DND-41 (cell line): ENCODE measurements around the gene MVP.
A peak's percentile ranks its signal among the peaks of the same experiment; 100 is the strongest.

Source experiments
- ATAC-seq: fragments of 200-7000 bp; cut with Tn5 transposase; 3 replicates; pipeline ENCODE4 v1.9.1; 2021; ENCODE audit warnings: low read depth; ENCODE audit not compliant: insufficient read depth
- DNase-seq: peaks from one replicate; pipeline ENCODE4 v3.0.0-alpha.2; 2020
- H2AFZ ChIP-seq: 2 replicates; pipeline ENCODE4 v1.6.0; 2012; ENCODE audit warnings: low read depth, low read length
- H3K27ac ChIP-seq: 2 replicates; pipeline ENCODE4 v1.5.1; 2012; ENCODE audit warnings: low read length, inconsistent platforms
- H3K27me3 ChIP-seq: fragments of 200-600 bp; sonication (generic); 2 replicates; pipeline ENCODE4 v1.6.0; 2012; ENCODE audit warnings: low read length, mild to moderate bottlenecking, inconsistent platforms; ENCODE audit not compliant: insufficient read depth, poor library complexity
- H3K36me3 ChIP-seq: 2 replicates; pipeline ENCODE4 v1.5.1; 2012; ENCODE audit warnings: low read length, inconsistent platforms; ENCODE audit not compliant: insufficient read depth
- H3K4me1 ChIP-seq: 2 replicates; pipeline ENCODE4 v1.5.1; 2012; ENCODE audit warnings: mild to moderate bottlenecking, low read length; ENCODE audit not compliant: insufficient read depth
- H3K4me2 ChIP-seq: 2 replicates; pipeline ENCODE4 v1.6.0; 2012; ENCODE audit warnings: mild to moderate bottlenecking, moderate library complexity, low read length, inconsistent platforms; ENCODE audit not compliant: insufficient read depth
- H3K4me3 ChIP-seq, 2 experiments: fragments of 200-600 bp in 1 of 2; shearing (Covaris generic) in 1 of 2; 2 replicates each; pipeline ENCODE4 v1.5.1; 2012 to 2016; ENCODE audit warnings: inconsistent platforms in 2 of 2, low read length in 2 of 2, mild to moderate bottlenecking in 2 of 2, low read depth in 1 of 2, moderate library complexity in 1 of 2
- H3K79me2 ChIP-seq: 2 replicates; pipeline ENCODE4 v1.6.0; 2012; ENCODE audit warnings: low read length, inconsistent platforms; ENCODE audit not compliant: insufficient read depth
- H3K9ac ChIP-seq: 2 replicates; pipeline ENCODE4 v1.6.0; 2012; ENCODE audit warnings: low read depth, mild to moderate bottlenecking, inconsistent platforms, low read length, moderate library complexity
- H3K9me3 ChIP-seq: 2 replicates; pipeline ENCODE4 v1.5.1; 2012; ENCODE audit warnings: low read length, moderate library complexity, mild to moderate bottlenecking, inconsistent platforms; ENCODE audit not compliant: insufficient read depth, severe bottlenecking
- H4K20me1 ChIP-seq: 2 replicates; pipeline ENCODE4 v1.6.0; 2012; ENCODE audit warnings: low read length; ENCODE audit not compliant: insufficient read depth
- EZH2 ChIP-seq: IDR thresholded peaks from 3 replicates; pipeline ENCODE4 v1.6.1; 2012; ENCODE audit warnings: borderline replicate concordance, low read depth, mild to moderate bottlenecking, moderate library complexity, low read length, inconsistent platforms; ENCODE audit not compliant: severe bottlenecking
- TF ChIP-seq, protein P1 (sequence below): IDR thresholded peaks from 2 replicates; pipeline ENCODE4 v1.5.1; 2012; ENCODE audit warnings: borderline replicate concordance, low read length, moderate library complexity, mild to moderate bottlenecking; ENCODE audit not compliant: poor library complexity, severe bottlenecking; ENCODE audit errors: extremely low read depth

MVP gene

DNA sequence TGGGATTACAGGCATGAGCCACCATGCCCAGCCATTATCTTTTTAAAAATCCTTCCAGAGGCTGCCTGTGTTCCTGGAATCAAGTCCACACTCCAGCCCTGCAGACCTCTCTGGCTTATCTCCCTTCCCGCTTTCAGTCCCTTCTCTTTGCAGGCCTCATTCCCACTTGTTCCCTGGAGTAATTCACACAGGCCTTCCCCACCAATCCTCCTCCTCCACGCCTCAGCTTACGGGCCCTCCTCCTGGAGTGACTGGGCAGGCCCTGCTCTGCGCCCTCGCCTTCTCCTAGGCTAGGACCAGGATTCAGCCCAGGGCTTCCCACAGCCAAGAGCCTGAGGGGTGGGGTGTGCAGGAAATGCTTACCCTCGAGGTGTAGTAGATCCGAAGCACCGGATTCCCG lies 40.0 kb downstream of the MVP start:
- peaks cover 28% of the 10 kb centered on the region for H3K36me3 ChIP-seq
- 0 out of 2 replicates have a peak overlapping the region, but pooled peaks have one; percentile 2 for H3K4me2 ChIP-seq
- H4K20me1 ChIP-seq: no peaks in the 10 kb centered on the region
- ATAC-seq (no peak), DNase-seq (no peak)
- TF ChIP-seq, protein P1, sequence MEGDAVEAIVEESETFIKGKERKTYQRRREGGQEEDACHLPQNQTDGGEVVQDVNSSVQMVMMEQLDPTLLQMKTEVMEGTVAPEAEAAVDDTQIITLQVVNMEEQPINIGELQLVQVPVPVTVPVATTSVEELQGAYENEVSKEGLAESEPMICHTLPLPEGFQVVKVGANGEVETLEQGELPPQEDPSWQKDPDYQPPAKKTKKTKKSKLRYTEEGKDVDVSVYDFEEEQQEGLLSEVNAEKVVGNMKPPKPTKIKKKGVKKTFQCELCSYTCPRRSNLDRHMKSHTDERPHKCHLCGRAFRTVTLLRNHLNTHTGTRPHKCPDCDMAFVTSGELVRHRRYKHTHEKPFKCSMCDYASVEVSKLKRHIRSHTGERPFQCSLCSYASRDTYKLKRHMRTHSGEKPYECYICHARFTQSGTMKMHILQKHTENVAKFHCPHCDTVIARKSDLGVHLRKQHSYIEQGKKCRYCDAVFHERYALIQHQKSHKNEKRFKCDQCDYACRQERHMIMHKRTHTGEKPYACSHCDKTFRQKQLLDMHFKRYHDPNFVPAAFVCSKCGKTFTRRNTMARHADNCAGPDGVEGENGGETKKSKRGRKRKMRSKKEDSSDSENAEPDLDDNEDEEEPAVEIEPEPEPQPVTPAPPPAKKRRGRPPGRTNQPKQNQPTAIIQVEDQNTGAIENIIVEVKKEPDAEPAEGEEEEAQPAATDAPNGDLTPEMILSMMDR: no peak
- TF ChIP-seq EZH2: no peak
- no peaks in the 10 kb centered on the region for H3K9me3 ChIP-seq
- H3K4me1 ChIP-seq: peaks cover 29% of the 10 kb centered on the region
- no peak overlapping the region for H3K4me3 ChIP-seq
- no peak overlapping the region for H3K9ac ChIP-seq
- H3K79me2 ChIP-seq: peaks cover 24% of the 10 kb centered on the region
- H2AFZ ChIP-seq: no peak overlapping the region
- no peak overlapping the region for H3K27ac ChIP-seq
- H3K27me3 ChIP-seq: no peaks in the 10 kb centered on the region

DNA sequence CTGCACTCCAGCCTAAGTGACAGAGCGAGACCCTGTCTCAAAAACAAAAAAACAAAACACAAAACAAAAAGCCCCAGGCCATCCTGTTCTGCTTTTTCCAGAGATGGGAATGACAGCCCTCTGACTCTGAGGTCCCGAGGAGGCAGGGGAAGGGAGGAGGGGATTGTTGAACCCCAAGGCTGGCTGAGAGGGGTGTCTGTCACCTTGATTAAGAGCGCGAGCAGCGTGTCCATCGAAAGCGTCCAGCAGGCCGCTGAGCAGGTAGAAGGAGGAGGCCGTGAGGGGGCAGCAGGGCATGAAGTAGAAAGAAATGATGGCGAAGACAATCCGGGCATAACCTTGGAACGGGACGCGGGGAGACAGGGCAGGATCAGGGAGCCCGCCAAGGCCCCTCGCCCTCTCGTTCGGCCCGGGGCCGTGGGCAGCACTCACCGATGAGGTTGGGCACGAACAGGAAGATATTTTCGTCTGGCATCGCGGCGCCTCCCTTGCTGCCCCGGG lies 42.2 kb downstream of the MVP start:
- no peaks in the 10 kb centered on the region for H3K27me3 ChIP-seq
- H3K4me3 ChIP-seq: peak overlapping the region; percentile 78 to 84
- H3K79me2 ChIP-seq: peaks cover 24% of the 10 kb centered on the region
- no peaks in the 10 kb centered on the region for H4K20me1 ChIP-seq
- ATAC-seq: no peak; the same call in 2 of the 3 replicates
- H3K36me3 ChIP-seq: peaks cover 28% of the 10 kb centered on the region
- H2AFZ ChIP-seq: peak overlapping the region; percentile 65
- H3K4me2 ChIP-seq: peak overlapping the region; percentile 94
- peaks cover 30% of the 10 kb centered on the region for H3K4me1 ChIP-seq
- no peaks in the 10 kb centered on the region for H3K9me3 ChIP-seq
- H3K27ac ChIP-seq: peak overlapping the region; percentile 89
- H3K9ac ChIP-seq: peak overlapping the region; percentile 79
- no peak for DNase-seq
- TF ChIP-seq, protein P1: peak; percentile 23
- TF ChIP-seq EZH2: no peak

DNA sequence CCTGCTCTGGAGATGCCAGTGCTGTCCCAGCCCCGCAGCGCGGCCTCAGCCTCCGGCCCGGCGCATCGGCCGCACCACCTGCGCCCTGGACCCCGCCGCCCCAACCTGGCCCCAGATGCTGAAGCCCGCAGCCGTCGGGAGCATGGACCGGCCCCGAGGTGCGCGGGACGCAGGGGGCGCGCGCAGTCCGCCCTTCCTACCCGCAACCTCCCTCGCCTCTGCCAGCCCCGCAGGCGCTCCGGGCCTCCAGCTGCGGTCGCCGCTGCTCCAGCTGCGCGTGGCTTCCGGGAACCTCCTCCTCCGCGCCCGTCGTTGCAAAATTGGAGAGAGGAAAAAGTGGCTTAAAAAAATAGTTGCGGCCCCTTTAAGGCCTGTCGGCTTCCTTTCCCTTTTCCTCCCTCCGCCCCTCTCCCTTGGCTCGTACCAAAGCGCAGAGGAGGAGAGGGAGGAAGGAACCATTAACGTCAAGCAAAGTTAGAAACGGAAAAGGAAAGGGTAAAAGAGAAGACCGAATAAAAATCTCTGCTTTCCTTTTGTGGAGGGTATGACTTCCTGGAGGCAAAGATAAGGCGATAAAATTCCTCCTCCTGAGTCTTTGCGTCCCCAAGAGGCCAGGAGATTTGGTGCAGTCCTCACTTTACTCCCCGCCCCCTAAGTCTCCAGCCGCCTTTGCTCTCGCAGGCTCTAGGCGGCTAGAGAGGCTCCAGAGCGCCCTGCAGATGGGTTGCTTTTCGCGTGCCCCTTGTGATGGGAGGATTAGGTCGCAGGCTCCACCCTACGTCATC lies 42.8 kb downstream of the MVP start, which contains the start of gene CDIPT:
Gene CDIPT (minus strand): TSS at position 343 of the 785 bp plus-strand sequence. CDS start 369 bp downstream, outside the sequence.
- Histone ChIP-seq H3K4me1 (peaks cover 35% of the 10 kb centered on the region), H3K9me3 (no peaks in the 10 kb centered on the region), H3K27me3 (no peaks in the 10 kb centered on the region), H3K4me2 (peak within 1 kb of the TSS; percentile 94), H3K79me2 (peaks cover 24% of the 10 kb centered on the region), H3K9ac (peak within 1 kb of the TSS; percentile 79), H3K27ac (peak within 1 kb of the TSS; percentile 89), H3K36me3 (peaks cover 28% of the 10 kb centered on the region), H3K4me3 (peak within 1 kb of the TSS; percentile 78 to 84), H2AFZ (peak within 1 kb of the TSS; percentile 65), H4K20me1 (no peaks in the 10 kb centered on the region)
- peak; percentile 98 for ATAC-seq
- peak; percentile 96 for DNase-seq
- TF ChIP-seq EZH2: no peak
- TF ChIP-seq, protein P1: peak; percentile 97
